ENCODE data around the gene PKNOX2.

- TF ChIP-seq, protein P1, sequence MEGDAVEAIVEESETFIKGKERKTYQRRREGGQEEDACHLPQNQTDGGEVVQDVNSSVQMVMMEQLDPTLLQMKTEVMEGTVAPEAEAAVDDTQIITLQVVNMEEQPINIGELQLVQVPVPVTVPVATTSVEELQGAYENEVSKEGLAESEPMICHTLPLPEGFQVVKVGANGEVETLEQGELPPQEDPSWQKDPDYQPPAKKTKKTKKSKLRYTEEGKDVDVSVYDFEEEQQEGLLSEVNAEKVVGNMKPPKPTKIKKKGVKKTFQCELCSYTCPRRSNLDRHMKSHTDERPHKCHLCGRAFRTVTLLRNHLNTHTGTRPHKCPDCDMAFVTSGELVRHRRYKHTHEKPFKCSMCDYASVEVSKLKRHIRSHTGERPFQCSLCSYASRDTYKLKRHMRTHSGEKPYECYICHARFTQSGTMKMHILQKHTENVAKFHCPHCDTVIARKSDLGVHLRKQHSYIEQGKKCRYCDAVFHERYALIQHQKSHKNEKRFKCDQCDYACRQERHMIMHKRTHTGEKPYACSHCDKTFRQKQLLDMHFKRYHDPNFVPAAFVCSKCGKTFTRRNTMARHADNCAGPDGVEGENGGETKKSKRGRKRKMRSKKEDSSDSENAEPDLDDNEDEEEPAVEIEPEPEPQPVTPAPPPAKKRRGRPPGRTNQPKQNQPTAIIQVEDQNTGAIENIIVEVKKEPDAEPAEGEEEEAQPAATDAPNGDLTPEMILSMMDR (IDR thresholded peaks at IDR 0.05 in 8 of 11, conservative IDR thresholded peaks at IDR 0.05 in 3 of 11) = no peak
- TF ChIP-seq POLR2A (IDR thresholded peaks at IDR 0.05) (no peak), POLR2AphosphoS5 (IDR thresholded peaks at IDR 0.05) (no peak)
These were observed 12.3 kb downstream of the PKNOX2 start for GRCh38 chr11:125176866-125177265.
